Adipocyte (in vitro differentiated cells): ENCODE data around the gene CBR3.

Source experiments
- DNase-seq: peaks from one replicate; pipeline ENCODE4 v3.0.0-alpha.2; 2015; ENCODE audit warnings: low read depth
- H3K27me3 ChIP-seq: replicated peaks from 2 replicates; pipeline ENCODE4 v1.7.0; 2013; ENCODE audit warnings: mild to moderate bottlenecking, low read length, moderate library complexity; ENCODE audit not compliant: control insufficient read depth, insufficient read depth
- H3K36me3 ChIP-seq: 2 replicates; pipeline ENCODE4 v1.7.0; 2013; ENCODE audit warnings: low read length, mild to moderate bottlenecking, moderate library complexity; ENCODE audit not compliant: control insufficient read depth, insufficient read depth, severe bottlenecking
- H3K4me1 ChIP-seq: 2 replicates; pipeline ENCODE4 v1.7.0; 2013; ENCODE audit warnings: mild to moderate bottlenecking, low read length, moderate library complexity; ENCODE audit not compliant: control insufficient read depth, insufficient read depth
- H3K4me3 ChIP-seq: 2 replicates; pipeline ENCODE4 v1.7.0; 2013; ENCODE audit warnings: mild to moderate bottlenecking, low read length, moderate library complexity
- H3K9ac ChIP-seq: 2 replicates; pipeline ENCODE4 v1.7.0; 2013; ENCODE audit warnings: mild to moderate bottlenecking, low read length, moderate library complexity
- H3K9me3 ChIP-seq: 2 replicates; pipeline ENCODE4 v1.7.0; 2013; ENCODE audit warnings: mild to moderate bottlenecking, low read length, moderate library complexity; ENCODE audit not compliant: control insufficient read depth

Gene CBR3

GRCh38 chr21:36156815-36157670 is 22.2 kb downstream of the CBR3 start, which contains the start of gene DOP1B:
Gene DOP1B (plus strand): TSS chr21:36156824. CDS start chr21:36164734, 7,910 bp downstream.
- H3K4me3 ChIP-seq = peak within 1 kb of the TSS; percentile 91
- peak within 1 kb of the TSS; percentile 89 for H3K9ac ChIP-seq
- no peaks in the 10 kb centered on the region for H3K36me3 ChIP-seq
- DNase-seq = peak; percentile 37
- peaks cover 3% of the 10 kb centered on the region for H3K9me3 ChIP-seq
- peaks cover 9% of the 10 kb centered on the region for H3K4me1 ChIP-seq
- H3K27me3 ChIP-seq = no peaks in the 10 kb centered on the region

- Histone ChIP-seq H3K4me1 (peaks cover 9% of the 10 kb centered on the region), H3K36me3 (no peaks in the 10 kb centered on the region), H3K9ac (no peak overlapping the region), H3K9me3 (no peaks in the 10 kb centered on the region), H3K4me3 (no peak overlapping the region), H3K27me3 (no peaks in the 10 kb centered on the region)
- DNase-seq = no peak
Observed at GRCh38 chr21:36159356-36159921, 24.6 kb downstream of the CBR3 start.

GRCh38 chr21:36160850-36161178 is 25.9 kb downstream of the CBR3 start:
- DNase-seq = no peak
- H3K36me3 ChIP-seq = no peaks in the 10 kb centered on the region
- H3K4me3 ChIP-seq = no peak overlapping the region
- H3K4me1 ChIP-seq = peaks cover 5% of the 10 kb centered on the region
- no peaks in the 10 kb centered on the region for H3K27me3 ChIP-seq
- H3K9ac ChIP-seq = no peak overlapping the region
- H3K9me3 ChIP-seq = no peaks in the 10 kb centered on the region

- DNase-seq = no peak
- H3K27me3 ChIP-seq = no peaks in the 10 kb centered on the region
- H3K4me1 ChIP-seq = peaks cover under 1% of the 10 kb centered on the region
Observed at GRCh38 chr21:36162631-36163030, 27.8 kb downstream of the CBR3 start.

GRCh38 chr21:36163750-36164741 is 29.2 kb downstream of the CBR3 start:
- Histone ChIP-seq H3K4me3 (no peak overlapping the region), H3K9me3 (no peaks in the 10 kb centered on the region), H3K9ac (no peak overlapping the region), H3K27me3 (no peaks in the 10 kb centered on the region), H3K36me3 (no peaks in the 10 kb centered on the region), H3K4me1 (no peaks in the 10 kb centered on the region)
- DNase-seq = peak; percentile 15

More at GRCh38 chr21:36162631-36163030, 27.8 kb downstream of the CBR3 start:
- no peak overlapping the region for H3K9ac ChIP-seq
- H3K9me3 ChIP-seq = no peaks in the 10 kb centered on the region
- H3K36me3 ChIP-seq = no peaks in the 10 kb centered on the region
- no peak overlapping the region for H3K4me3 ChIP-seq

GRCh38 chr21:36165356-36165755 is 30.5 kb downstream of the CBR3 start:
- H3K36me3 ChIP-seq = no peaks in the 10 kb centered on the region
- no peak overlapping the region for H3K9ac ChIP-seq
- H3K4me3 ChIP-seq = no peak overlapping the region
- no peaks in the 10 kb centered on the region for H3K4me1 ChIP-seq
- DNase-seq = no peak
- no peaks in the 10 kb centered on the region for H3K9me3 ChIP-seq
- no peaks in the 10 kb centered on the region for H3K27me3 ChIP-seq

GRCh38 chr21:36166705-36167104 is 31.8 kb downstream of the CBR3 start:
- Histone ChIP-seq H3K36me3 (no peaks in the 10 kb centered on the region), H3K9ac (no peak overlapping the region), H3K27me3 (no peaks in the 10 kb centered on the region), H3K4me1 (no peaks in the 10 kb centered on the region), H3K9me3 (no peaks in the 10 kb centered on the region), H3K4me3 (no peak overlapping the region)
- DNase-seq = no peak

- no peak for DNase-seq
- Histone ChIP-seq H3K27me3 (no peaks in the 10 kb centered on the region), H3K4me3 (no peak overlapping the region), H3K36me3 (no peaks in the 10 kb centered on the region), H3K9me3 (no peaks in the 10 kb centered on the region), H3K9ac (no peak overlapping the region), H3K4me1 (no peaks in the 10 kb centered on the region)
Observed at GRCh38 chr21:36167541-36167940, 32.7 kb downstream of the CBR3 start.

GRCh38 chr21:36169470-36170128 is 34.7 kb downstream of the CBR3 start:
- no peak overlapping the region for H3K9ac ChIP-seq

GRCh38 chr21:36170823-36171222 is 35.9 kb downstream of the CBR3 start:
- DNase-seq = no peak
- no peaks in the 10 kb centered on the region for H3K9me3 ChIP-seq
- no peaks in the 10 kb centered on the region for H3K36me3 ChIP-seq
- H3K27me3 ChIP-seq = no peaks in the 10 kb centered on the region
- no peak overlapping the region for H3K4me3 ChIP-seq
- H3K9ac ChIP-seq = no peak overlapping the region
- H3K4me1 ChIP-seq = no peaks in the 10 kb centered on the region

More at GRCh38 chr21:36169470-36170128, 34.7 kb downstream of the CBR3 start:
- Histone ChIP-seq H3K27me3 (no peaks in the 10 kb centered on the region), H3K9me3 (no peaks in the 10 kb centered on the region), H3K4me1 (no peaks in the 10 kb centered on the region), H3K36me3 (no peaks in the 10 kb centered on the region), H3K4me3 (no peak overlapping the region)
- DNase-seq = no peak
